Suprapubic skin (tissue), 4 donors: ENCODE data around the gene CATSPER2. TPM values are rescaled to one million over a fixed set of nuclear protein-coding genes. Genes with fewer than 3 reads are reported as not detected.

ENCODE experiments used
- total RNA-seq, 4 donors: library from RNA; depleted of rRNA; stranded (reverse); fragments of >200 nt; gene quantifications; one replicate each; pipeline ENCODE4 v1.1.0, GENCODE V29; 2016

Gene CATSPER2
- total RNA-seq, 4 donors from 2014 or later, result 1.8 to 6.5 (median 3.2) TPM

Other genes with a start within 250 kb of the CATSPER2 start
- gene TP53BP1, start 155.7 kb downstream of the CATSPER2 start, total RNA-seq, result 10 to 100 TPM; 17.6 to 49.4 (median 29.0) TPM
- gene MAP1A, start 131.2 kb downstream of the CATSPER2 start, total RNA-seq, result 1 to 10 TPM; 2.4 to 5.7 (median 4.0) TPM
- gene PPIP5K1, start 58.6 kb downstream of the CATSPER2 start, total RNA-seq, result 10 to 100 TPM; 23.8 to 63.6 (median 32.6) TPM
- 10 to 100 TPM; 44.9 to 74.1 (median 48.5) TPM for gene CKMT1B, start 54.8 kb downstream of the CATSPER2 start, total RNA-seq
- gene STRC, start 30.0 kb downstream of the CATSPER2 start, total RNA-seq, result 1 to 10 TPM in 1 of 4 donors, under 1 TPM in 3; 0.49 to 7.9 (median 0.68) TPM
- gene CKMT1A, start 45.0 kb upstream of the CATSPER2 start, total RNA-seq, result 10 to 100 TPM; 33.5 to 77.6 (median 53.0) TPM
- 100 to 1,000 TPM in 2 of 4 donors, 10 to 100 TPM in 2; 57.1 to 157 (median 100.0) TPM for gene PDIA3, start 97.6 kb upstream of the CATSPER2 start, total RNA-seq
- 100 to 1,000 TPM in 1 of 4 donors, 10 to 100 TPM in 3; 50.7 to 100 (median 65.9) TPM for gene ELL3, start 128.1 kb upstream of the CATSPER2 start, total RNA-seq
- gene SERF2, start 143.5 kb upstream of the CATSPER2 start, total RNA-seq, result 100 to 1,000 TPM; 352 to 813 (median 687) TPM
- under 1 TPM in 1 of 4 donors, not detected in 3; 0.62 TPM for gene SERINC4, start 151.4 kb upstream of the CATSPER2 start, total RNA-seq
- 10 to 100 TPM; 12.9 to 27.0 (median 19.8) TPM for gene HYPK, start 151.8 kb upstream of the CATSPER2 start, total RNA-seq
- gene MFAP1, start 175.8 kb upstream of the CATSPER2 start, total RNA-seq, result 10 to 100 TPM; 12.8 to 17.7 (median 15.4) TPM
- 1 to 10 TPM; 5.2 to 7.8 (median 5.8) TPM for gene WDR76, start 178.2 kb upstream of the CATSPER2 start, total RNA-seq